Stimulated activated naive CD4-positive, alpha-beta T cell treated with Interleukin-2 at 50 U/mL for 16 hours (primary cell): ENCODE measurements around the gene SUPT3H.
A peak's percentile ranks its signal among the peaks of the same experiment; 100 is the strongest.
"Not testable (repeated sequence)": the region's sequence is repeated elsewhere in the genome, so short reads cannot be mapped to it uniquely, and the experiment has no call there.

Experiments used
- DNase-seq: peaks from one replicate; lab custom pipeline; 2025; lab: John Stamatoyannopoulos, UW

Gene SUPT3H

DNA sequence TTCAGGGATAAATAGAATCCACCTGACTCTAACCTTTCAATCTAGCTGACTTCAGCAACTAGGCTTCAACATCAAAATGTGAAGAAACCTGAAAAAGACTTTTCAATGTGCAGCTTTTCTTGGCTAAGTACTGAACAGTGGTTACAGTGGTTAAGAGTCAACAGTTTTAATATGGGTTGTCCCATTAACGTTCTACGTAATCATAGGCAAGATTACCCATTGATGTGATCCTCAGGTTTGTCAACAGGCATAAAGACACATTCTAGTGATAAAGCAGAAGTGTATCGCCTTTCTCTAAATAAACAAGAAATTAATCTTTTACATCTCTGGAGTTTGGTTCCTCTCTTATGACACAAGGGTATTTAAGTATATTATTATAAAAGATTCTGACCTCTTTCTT lies 203.7 kb downstream of the SUPT3H start:
- DNase-seq, result no peak

DNA sequence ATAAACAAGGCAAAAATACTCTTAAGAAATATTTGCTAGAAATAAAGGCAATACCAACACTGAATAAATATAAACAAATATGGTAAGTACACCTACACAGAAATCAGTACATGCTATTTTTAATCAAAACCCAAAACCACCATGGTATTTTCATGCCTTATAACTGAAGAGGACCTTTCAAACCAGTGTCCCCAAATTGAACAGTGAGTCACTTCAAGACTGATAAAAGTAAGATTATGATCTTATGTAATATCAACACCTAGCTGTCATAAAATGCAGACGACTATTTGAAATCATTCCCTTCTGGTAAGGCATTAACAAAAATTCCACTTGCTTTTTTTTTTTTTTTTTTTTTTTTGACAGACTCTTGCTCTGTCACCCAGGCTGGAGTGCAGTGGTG lies 206.4 kb downstream of the SUPT3H start:
- no peak for DNase-seq

DNA sequence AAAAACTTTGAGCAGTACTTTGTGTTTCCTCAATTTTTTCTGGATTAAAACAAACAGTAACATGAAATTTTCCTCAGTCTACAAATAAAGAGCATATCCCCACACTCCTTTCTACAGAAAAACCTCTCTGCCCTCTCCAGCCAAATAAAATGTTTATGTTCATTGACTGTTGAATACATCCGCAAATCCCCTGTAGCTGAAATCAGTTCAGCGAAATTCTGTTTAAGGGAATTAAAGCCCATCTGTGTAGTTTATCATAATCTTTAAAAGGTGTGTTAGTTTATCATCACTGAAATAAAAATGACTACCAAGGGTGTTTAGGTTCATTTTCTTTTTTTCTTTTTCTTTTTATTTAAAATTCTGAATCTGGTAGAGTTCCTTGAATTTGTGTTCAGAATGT lies 207.4 kb downstream of the SUPT3H start:
- no peak for DNase-seq

DNA sequence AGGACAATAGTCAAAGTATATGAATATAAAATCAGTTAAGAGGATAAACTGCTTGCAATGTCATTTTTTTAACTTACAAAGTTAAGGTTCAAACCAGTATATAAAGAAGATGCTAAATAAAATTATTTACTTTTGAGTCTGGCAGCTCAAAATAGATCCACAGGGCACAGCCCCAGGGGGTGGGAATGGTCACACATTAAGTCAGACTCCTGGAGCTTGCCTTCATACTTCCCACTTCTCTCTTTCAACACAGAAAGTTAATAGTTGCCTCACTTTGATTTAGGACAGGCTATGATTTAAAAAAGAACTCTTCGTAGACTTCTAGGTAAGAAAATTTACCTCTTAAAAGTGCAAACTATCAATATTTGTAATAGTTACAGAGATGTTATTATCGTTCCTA lies 207.9 kb downstream of the SUPT3H start:
- DNase-seq, result no peak

DNA sequence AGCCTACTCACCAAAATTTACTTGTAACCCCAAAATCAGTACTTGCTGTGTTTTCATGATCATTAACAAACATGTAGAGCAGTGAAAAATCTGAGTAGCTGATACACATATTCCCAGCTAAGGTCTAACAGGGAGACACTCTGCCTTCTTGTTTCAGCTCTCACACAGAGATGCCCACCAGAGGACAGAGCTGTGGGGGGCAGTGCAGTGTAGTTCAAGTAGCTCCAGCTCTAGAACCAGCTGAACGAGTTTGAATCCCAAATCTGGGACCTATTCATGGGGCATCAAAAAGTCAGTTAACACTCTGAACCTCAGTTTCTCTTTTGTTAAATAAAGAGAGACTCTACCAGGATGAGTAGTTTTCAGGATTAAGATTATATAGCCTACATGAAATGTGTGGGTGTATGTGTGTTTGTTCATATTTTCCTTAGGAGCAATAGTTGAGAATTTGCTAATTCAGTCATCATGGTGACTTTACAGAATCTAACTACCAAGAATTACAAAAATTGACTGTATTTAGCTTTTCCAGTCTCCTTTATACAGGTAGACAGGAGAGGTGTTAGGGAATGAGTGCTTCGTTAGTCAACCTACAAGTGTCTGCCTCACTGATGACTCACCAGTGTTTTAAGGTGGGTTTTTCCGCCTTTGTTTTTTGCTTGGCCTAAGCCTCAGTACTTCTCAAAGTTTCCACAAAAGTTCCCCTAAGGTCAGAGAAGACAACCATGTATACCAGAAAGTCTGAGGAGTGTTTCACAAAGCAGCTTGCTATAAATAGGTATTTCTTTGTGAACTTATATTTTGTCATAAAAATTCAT lies 213.6 kb downstream of the SUPT3H start:
- peak; percentile 3 for DNase-seq

DNA sequence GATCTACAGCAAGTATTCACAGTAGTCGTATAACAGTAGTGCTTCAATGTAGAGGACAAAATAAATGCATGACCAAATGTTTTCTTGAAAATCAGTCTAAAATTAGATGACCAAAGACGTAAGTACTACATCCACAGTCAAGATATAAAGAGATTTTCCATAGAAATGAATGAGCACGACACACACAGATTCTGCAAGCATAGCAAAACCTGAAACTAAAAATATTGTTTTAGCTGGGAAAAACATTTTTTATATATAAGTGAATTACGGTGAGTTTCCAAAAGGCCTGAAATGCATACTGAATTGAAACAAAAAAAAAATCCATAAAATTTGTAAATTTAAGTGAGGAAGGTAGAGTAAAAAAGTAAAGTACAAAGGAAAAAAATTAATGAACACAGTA lies 217.4 kb downstream of the SUPT3H start:
- no peak for DNase-seq

DNA sequence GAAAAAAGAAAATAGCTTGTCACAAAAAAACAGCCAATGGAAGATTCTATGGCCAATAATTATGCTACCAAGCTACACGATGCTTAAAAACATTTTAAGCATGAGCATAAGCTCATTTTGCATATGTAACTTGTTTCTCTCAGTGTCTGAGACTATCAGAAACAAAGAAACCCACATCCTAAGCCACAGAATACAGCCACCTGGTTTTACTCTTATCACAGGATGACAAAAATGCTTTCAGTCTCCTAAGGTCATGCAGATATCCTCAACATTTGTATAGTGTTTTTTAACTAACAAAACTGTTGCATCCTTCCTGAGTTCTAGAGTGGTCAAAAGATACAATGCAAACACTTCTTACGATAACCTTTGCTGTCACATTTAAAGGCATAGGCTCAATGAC lies 221.7 kb downstream of the SUPT3H start:
- DNase-seq, result no peak

DNA sequence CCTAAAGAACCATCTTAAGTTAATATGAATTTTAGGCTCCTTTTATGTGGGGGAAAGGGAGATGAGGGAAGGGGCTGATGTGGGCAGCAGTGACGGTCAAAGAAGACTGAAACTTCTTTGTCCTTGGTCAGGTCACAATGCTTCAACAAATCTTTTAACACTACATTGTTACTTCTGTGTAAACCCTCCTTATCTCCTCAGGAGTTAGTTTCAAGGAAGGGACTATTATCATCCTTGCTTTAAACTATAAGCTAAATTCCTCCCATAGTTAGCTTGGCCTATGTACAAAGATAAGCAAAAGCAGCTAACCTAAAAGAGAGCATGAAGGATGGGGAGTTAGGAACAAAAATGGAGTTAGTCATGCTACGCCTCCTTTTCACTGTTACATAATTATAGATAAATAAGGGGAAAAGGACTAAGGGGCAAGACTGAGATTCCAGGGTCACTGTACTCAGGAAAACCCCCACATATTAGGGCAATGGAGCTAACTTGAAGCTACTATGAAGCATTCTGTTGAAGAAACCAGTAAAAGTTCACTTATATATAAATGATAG lies 222.3 kb downstream of the SUPT3H start:
- no peak for DNase-seq

DNA sequence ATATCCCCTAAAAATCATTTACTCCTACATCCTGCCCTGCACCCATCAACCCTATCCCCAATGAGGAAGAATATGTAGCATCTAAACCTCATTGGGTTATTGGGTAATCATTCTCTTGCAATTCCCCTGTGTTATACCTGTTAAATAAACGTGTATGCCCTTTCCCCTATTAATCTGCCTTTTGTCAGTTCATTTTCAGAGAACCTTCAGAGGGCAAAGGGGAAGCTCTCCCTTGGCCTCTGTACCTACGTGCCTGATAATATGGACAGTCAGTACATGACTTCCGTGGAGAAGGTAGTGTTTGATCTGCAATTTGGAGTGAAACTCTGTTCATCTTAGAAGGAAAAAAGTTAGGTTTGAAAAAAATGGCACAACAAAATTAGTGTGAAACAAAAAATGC lies 223.1 kb downstream of the SUPT3H start:
- DNase-seq, result no peak

DNA sequence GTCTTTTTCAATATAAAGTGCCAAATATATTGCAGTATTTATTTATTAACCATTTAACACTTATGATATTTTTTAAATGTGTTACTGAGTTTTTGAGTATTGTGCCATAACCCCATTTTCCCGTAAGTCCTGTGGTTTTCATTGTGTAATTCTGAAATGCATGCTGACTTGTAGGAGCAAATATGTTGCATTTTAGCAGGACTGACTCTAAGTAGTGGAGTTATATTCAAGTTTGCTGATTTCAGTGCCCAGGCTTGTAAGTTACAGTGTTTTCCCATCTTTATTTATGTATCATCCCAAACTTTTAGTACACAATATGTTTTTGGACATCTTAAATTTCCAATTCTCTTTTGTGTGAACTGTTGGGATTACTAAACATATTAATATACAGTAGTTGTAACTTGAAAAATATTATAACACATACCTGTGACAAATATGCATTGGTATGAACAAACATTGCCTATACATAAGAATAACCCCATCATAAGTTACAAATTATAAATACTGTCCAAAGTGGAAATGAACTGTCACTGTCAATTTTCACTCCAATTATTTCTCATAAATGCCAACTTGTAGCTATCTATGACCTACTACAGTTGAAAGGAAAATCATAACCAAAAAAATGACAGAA lies 228.9 kb downstream of the SUPT3H start:
- no peak for DNase-seq

DNA sequence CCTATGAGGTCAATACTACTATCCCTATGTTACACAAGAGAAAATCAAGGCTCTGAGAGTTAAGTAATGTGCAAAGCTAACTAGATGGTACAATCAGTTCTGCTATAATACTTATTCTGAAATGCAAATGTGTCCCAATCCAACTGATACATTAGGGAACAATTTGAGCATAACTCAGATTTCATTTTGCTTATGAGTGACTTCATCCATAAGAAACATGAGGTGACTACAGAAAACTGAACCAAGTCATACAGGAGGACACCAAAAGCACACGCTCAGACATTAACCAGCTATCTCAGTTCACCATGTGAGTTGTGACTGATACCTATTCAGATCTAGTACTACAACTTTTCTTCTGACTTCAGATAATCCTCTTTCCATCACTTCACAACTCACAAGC lies 229.5 kb downstream of the SUPT3H start:
- no peak for DNase-seq

DNA sequence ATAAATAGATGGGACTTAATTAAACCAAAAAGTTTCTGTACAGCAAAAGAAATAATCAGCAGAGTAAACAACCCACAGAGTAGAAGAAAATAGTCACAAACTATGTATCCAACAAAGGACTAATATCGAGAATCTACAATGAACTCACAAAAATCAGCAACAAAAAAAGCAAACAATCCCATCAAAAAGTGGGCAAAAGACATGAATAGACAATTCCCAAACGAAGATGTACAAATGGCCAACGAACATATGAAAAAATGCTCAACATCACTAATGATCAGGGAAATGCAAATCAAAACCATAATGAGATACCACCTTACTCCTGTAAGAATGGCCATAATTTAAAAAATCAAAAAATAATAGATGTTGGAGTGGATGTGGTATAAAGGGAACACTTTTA lies 232.1 kb downstream of the SUPT3H start:
- DNase-seq, result not testable (repeated sequence)

DNA sequence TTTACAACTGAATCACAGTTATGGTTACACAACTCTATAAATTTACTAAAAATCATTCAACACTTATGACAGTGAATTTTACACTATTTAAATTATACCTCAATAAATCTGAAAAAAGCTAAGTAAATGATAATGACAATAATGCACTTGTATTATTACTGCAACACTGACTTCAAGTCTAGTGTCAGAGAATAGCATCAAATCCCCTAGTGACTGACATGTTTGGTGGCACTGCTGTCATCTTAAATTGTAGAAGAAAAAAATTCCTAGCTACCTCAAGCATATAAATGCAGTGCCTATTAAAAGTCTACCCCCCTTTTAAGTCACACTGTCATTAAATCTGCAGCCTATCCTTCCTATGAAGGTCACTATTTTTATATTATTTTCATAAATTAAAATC lies 239.0 kb downstream of the SUPT3H start:
- DNase-seq, result no peak

DNA sequence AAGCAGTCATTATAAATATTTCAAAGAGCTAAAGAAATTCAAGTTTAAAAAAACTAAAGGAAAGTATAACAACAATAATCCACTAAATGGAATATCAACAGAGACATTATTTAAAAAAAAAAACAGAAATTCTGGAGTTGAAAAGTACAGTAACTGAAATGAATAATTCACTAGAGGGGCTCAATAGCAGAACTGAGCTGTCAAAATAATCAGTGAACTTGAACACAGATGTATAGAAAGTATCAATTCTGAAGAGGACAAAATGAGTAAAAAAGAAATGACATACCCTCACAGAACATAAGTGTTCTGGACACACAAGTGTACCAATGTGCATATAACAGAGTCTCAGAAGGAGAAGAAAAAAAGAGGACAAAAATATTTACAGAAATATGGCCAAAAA lies 241.2 kb downstream of the SUPT3H start:
- no peak for DNase-seq

DNA sequence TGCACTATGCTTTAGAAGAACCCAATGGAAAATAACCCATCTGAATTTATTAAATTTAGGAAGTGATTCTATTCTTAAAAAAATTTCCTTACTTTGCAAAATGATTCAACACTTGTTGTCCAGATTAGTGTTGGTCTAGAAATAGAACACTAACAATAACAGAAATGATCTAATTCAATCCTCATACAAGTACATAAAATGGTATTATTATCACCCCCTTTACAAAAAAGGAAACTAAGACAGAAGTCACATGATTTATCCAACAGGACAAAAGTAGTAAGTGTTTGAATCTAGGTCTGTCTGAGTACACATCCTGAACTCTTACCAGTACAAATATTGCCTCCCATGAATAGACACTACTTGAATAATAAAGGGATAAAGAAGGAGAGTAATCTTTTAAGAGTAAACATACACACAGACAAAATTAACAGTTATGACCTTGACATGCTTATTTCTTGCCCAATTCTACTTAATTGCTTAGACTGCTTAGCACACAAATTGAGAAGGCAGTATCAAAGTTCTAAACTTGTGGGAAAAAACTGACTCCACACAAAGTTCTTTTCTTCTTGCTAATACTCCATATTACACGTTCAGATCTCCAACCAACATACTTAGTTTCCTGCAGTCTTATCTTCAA lies 245.0 kb downstream of the SUPT3H start:
- no peak for DNase-seq

DNA sequence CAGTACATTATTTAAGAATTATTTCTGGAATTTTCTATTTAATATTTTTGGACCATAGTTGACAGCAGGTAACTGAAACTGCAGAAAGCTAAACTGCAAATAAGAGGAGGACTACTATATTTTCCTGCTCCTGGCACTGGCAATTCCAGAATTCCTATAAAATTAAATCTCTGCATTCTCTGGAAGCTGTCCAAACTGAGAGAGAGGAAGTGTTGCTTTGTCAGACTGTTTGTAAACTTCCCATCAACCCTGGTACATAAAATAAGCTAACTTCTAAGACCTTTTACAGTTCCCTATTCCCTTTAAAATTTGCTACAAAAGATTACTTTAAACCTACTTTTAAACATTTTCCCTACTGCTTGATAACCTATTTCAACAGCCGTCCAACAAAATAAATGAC lies 245.7 kb downstream of the SUPT3H start:
- DNase-seq, result no peak

DNA sequence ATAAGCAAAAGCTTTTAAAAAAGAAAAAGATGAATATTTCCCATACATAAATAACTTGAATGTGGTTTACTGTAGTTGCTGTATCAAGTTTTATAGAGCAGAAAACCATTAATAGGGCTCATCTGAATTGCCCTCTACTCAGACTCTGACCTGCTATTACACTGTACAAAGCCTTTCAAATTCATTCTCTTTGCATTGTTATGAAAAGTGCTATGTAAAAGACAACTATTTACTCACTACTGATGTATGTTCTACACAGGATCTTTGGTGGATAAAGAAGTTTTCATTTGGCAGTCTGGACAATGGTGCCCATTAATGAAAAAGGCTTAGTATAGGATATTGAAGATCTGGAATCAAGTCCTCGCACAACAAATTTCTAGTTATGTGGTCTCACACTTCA lies 248.7 kb downstream of the SUPT3H start:
- no peak for DNase-seq

DNA sequence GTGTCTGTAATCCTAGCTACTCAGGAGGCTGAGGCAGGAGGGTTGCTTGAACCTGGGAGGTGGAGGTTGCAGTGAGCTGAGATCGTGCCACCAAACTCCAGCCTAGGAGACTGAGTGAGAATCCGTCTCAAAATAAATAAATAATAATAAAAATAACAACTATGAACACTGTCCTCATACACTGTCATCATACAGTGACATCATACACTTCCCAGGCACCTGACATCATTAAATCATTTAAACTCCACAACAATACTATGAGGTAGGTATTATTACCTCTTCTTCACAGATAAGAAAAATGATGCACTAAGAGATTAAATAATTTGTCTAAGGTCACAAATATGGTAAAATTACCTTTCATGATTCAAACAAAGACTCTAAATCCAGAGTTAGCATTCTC lies 250.5 kb downstream of the SUPT3H start:
- DNase-seq, result no peak

DNA sequence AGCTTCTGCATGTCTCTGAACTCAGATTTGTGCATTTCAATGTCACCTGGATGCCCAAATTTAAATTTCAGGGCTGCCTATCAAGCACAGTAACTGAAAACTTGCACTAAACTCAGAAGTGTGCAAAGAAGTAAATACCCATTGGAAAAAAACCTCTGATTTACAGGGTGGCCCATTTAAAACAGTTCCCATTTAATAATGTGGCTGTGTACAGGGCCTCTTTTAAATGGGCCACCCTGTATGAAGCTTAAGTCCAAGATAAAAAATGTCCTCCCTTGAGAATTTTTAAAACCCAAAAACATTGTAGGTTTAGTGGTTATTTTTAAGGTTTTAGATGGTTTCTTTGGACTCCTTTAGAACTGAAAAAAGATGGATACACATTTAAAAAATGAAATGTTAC lies 251.7 kb downstream of the SUPT3H start:
- no peak for DNase-seq

DNA sequence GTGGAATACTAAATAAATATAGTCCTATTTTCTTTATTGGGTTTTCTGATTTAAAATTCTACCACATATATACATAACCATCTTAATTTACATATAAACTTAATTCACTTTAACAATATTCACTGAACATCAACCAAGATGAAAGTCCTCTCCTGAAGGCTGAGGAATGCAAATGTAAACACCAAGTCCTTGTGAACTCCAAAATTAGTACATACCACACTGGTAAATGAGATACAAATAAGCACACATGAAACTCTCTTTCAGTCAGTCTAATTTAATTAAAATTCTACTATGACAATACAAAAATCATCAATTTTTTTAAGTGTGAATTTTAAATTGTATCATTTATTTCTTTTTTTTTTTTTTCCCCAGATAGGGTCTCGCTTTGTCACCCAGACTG lies 254.7 kb downstream of the SUPT3H start:
- no peak for DNase-seq

DNA sequence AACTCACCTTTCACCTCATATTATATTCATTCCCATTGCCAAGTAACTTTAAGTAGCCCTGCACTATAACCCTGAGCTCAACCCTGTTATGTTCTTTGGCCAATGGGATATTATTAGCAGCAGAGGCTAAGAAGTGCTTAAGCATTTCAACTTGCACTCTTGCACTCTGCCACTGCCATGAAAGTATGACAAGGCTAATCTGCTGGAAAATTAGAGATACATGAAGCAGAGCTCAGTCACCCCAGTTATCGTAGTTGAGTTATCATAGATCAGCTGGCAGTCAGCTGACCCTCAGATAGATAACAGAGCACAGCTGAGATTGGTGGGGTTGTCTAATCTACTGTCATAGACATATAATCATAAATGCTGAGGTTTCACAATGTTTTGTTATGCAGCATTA lies 259.0 kb downstream of the SUPT3H start:
- DNase-seq, result no peak

DNA sequence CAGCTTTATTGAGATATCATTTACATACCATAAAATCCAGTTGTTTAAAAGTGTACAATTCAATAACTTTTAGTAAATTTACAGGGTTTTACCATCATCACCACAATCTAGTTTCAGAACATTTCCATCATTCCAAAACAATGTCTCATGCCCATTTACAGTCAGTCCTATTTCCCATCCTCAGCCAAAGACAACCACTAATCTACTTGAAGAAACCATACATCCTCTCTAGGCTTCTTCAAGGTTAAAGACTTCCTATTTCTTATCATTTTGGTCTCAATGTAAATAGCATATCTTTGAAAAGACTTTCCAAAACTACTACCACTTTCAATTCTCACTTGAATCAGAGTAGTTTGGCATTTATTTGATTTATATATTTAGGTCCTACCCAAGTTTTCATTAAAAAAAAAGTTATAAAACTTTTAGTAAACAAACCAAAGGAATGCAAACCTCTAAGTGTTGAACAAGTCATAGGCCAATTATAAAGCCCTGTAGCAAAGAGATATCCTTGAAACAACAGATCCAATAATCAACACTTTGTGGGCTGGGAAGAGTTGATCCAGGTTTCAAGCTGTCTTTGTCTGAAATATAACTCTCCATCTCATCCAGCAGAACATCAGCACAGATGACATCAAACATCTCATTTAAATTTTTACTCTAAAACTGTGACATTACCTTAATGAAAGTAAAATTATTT lies 260.9 kb downstream of the SUPT3H start:
- DNase-seq, result no peak

DNA sequence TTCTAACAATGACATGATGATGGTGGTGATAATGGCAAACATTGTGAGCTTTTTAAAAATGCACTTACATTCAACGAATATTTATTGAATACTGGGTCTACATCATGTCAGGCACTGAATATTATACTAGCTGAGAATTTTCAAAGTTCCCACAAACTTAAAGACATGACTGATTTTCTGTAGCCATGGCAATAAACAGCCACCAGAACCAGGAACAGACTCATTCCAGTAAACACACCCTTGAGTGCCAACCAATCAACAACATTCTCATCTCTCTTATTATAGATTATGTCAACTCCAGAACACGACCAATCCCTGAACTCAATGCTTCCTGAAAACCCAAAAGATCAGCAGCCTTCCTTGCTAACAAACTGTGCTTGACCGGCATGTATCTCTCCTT lies 262.0 kb downstream of the SUPT3H start:
- DNase-seq, result no peak
